OCI-LY1 (cell line): Measurements from ENCODE around the gene AMY1B.
"Not testable (repeated sequence)": the region's sequence is repeated elsewhere in the genome, so short reads cannot be mapped to it uniquely, and the experiment has no call there.

Experiments used
- EZH2 ChIP-seq: fragments of 200-600 bp; sonication (generic), shearing (Covaris generic); IDR thresholded peaks from 2 replicates; pipeline ENCODE4 v1.8.0; 2017; ENCODE audit warnings: borderline replicate concordance, mixed run types, mild to moderate bottlenecking, antibody characterized with exemption, low read length, moderate library complexity, mixed read lengths
- TF ChIP-seq, protein P1 (sequence below): fragments of 200-600 bp; sonication (generic), shearing (Covaris generic); IDR thresholded peaks from 2 replicates; pipeline ENCODE4 v1.5.1; 2017; ENCODE audit warnings: mild to moderate bottlenecking, antibody characterized with exemption, low read length, moderate library complexity, mixed read lengths

DNA sequence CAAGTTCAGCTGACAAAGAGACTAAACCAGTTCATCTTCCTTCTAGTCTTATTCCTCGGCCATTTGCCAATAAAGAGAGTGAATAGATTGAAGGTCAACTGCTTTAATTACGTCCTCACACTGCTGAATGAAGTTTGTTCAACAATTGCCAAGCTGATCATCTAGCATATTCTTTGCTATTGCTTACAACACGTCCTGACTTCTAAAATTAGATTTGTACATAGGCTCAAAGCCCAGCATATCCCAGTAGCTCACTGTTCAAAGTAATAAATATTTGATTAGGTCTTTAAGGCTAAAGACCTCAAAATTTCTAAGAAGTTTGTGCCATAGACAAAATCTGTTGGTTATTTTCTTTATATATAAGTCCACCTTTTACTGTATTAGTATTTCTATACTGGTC, 19.7 kb downstream of the AMY1B start:
- TF ChIP-seq, protein P1, sequence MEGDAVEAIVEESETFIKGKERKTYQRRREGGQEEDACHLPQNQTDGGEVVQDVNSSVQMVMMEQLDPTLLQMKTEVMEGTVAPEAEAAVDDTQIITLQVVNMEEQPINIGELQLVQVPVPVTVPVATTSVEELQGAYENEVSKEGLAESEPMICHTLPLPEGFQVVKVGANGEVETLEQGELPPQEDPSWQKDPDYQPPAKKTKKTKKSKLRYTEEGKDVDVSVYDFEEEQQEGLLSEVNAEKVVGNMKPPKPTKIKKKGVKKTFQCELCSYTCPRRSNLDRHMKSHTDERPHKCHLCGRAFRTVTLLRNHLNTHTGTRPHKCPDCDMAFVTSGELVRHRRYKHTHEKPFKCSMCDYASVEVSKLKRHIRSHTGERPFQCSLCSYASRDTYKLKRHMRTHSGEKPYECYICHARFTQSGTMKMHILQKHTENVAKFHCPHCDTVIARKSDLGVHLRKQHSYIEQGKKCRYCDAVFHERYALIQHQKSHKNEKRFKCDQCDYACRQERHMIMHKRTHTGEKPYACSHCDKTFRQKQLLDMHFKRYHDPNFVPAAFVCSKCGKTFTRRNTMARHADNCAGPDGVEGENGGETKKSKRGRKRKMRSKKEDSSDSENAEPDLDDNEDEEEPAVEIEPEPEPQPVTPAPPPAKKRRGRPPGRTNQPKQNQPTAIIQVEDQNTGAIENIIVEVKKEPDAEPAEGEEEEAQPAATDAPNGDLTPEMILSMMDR, result not testable (repeated sequence)
- TF ChIP-seq EZH2, result not testable (repeated sequence)
